ENCODE results near the gene KCNH5.

DNA sequence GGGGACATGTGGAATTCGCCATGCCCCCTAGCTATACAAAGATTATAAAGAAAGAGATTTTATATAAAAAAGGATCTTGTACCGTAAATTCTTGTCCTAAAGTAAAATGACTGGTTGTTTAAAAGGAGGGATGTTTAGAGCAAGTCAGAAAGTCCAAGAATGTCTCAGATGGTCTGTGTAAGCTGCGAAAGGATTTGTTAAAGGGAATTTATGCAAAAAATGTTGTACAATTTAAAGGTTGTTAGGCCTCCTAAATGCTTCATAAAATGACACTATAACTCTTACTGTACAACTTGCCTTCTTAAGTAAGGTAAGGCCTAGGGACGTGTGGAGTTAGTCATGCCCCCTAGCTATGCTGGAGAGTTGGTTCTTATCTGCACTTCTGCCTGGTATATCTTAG, 237.6 kb downstream of the KCNH5 start:
- TF ChIP-seq CTCF (IDR thresholded peaks at IDR 0.05; ENCODE audit: insufficient read depth, low read depth, low read length) (no peak), EZH2 (IDR thresholded peaks at IDR 0.05; ENCODE audit: insufficient read depth, low read length) (no peak)

Measured in astrocyte (in vitro differentiated cells and primary cell).